ENCODE data around the gene KATNAL1.

KATNAL1 gene

GRCh38 chr13:30156270-30156669 is 151.1 kb downstream of the KATNAL1 start:
- no peak for TF ChIP-seq CTCF (IDR thresholded peaks at IDR 0.05; ENCODE audit: extremely low read depth, insufficient read depth, missing control alignments)
- in situ Hi-C loops (cut with MboI; ENCODE audit: low pct_unique_long_range_greater_than_20kb, low sequenced_read_pairs, unreplicated experiment) = no loop called here
- DNase-seq (ENCODE audit: low spot score) = no peak

DNA sequence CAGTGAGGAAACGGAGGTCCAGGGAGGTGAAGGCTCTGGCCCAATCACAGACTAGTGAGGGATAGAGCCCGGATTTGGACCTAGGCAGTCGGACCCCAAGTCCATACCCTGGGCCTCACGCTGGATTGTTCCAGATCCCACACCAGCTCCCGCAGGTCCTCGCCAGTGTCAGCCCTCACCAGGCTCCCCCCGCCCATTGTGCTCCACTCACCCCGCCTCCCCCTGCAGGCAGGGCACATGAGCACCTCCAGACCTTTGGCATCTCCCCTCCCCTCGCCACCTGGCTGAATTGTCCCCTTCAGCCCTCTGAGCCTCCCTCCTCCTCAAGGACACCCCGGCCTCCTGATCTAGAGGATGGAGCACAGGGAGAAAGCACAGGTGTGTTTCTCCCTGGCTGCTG is 152.4 kb downstream of the KATNAL1 start:
- in situ Hi-C loops (cut with MboI; ENCODE audit: low pct_unique_long_range_greater_than_20kb, low sequenced_read_pairs, unreplicated experiment) = no loop called here
- TF ChIP-seq CTCF (IDR thresholded peaks at IDR 0.05; ENCODE audit: extremely low read depth, insufficient read depth, missing control alignments) = no peak
- DNase-seq (ENCODE audit: low spot score) = no peak

- TF ChIP-seq CTCF (IDR thresholded peaks at IDR 0.05; ENCODE audit: extremely low read depth, insufficient read depth, missing control alignments) = no peak
- in situ Hi-C loops (cut with MboI; ENCODE audit: low pct_unique_long_range_greater_than_20kb, low sequenced_read_pairs, unreplicated experiment) = no loop called here
- no peak for DNase-seq (ENCODE audit: low spot score)
Measured at GRCh38 chr13:30154531-30154930, 152.8 kb downstream of the KATNAL1 start.

- TF ChIP-seq CTCF (IDR thresholded peaks at IDR 0.05; ENCODE audit: extremely low read depth, insufficient read depth, missing control alignments) = no peak
- in situ Hi-C loops (cut with MboI; ENCODE audit: low pct_unique_long_range_greater_than_20kb, low sequenced_read_pairs, unreplicated experiment) = no loop called here
- DNase-seq (ENCODE audit: low spot score) = no peak
Measured at GRCh38 chr13:30153545-30154426, 153.6 kb downstream of the KATNAL1 start.
